WTC11 (cell line): ENCODE data around the gene ANKMY2. TPM values are rescaled to one million over a fixed set of nuclear protein-coding genes. Genes with fewer than 3 reads are reported as not detected.

Source experiments
- ATAC-seq: fragments of 200-7000 bp; cut with Tn5 transposase; 2 replicates; pipeline ENCODE4 v1.10.0; 2021; ENCODE audit warnings: mild to moderate bottlenecking, moderate library complexity
- CTCF ChIA-PET: fragments of 300-600 bp; sonication (Branson Sonifier 250); formaldehyde crosslinking; loops from one replicate; lab custom pipeline; 2021; ENCODE audit warnings: antibody characterized with exemption; lab: Charles Lee
- POLR2A ChIA-PET: fragments of 350-600 bp; sonication (Branson Sonifier 250); formaldehyde crosslinking; loops from one replicate; lab custom pipeline; 2021; ENCODE audit warnings: antibody characterized with exemption; lab: Charles Lee
- DNase-seq: peaks from one replicate; pipeline ENCODE4 v3.0.0; 2021; ENCODE audit warnings: low spot score
- H3K27ac Mint-ChIP-seq: 2 replicates; pipeline ENCODE4 v1.8.0; 2021; ENCODE audit warnings: mixed read lengths
- H3K27me3 Mint-ChIP-seq: 2 replicates; pipeline ENCODE4 v1.8.0; 2021; ENCODE audit warnings: low read depth, mild to moderate bottlenecking, moderate library complexity, mixed read lengths
- H3K36me3 Mint-ChIP-seq: 2 replicates; pipeline ENCODE4 v1.8.0; 2021; ENCODE audit warnings: mixed read lengths
- H3K4me1 Mint-ChIP-seq: 2 replicates; pipeline ENCODE4 v1.8.0; 2022; ENCODE audit warnings: mixed read lengths
- H3K4me3 Mint-ChIP-seq: 2 replicates; pipeline ENCODE4 v1.8.0; 2021; ENCODE audit warnings: mild to moderate bottlenecking, moderate library complexity, mixed read lengths
- H3K9me3 Mint-ChIP-seq: 2 replicates; pipeline ENCODE4 v1.8.0; 2021; ENCODE audit warnings: mixed read lengths
- ATF3 ChIP-seq: sonication (generic); formaldehyde crosslinking; conservative IDR thresholded peaks from 2 replicates; pipeline ENCODE4 v1.8.1; 2022; ENCODE audit warnings: mild to moderate bottlenecking, missing genetic modification reagents
- E2F5 ChIP-seq: sonication (generic); formaldehyde crosslinking; IDR thresholded peaks from 2 replicates; pipeline ENCODE4 v1.8.1; 2022; ENCODE audit warnings: mild to moderate bottlenecking, moderate library complexity, missing genetic modification reagents
- ESRRA ChIP-seq: sonication (generic); formaldehyde crosslinking; IDR thresholded peaks from 2 replicates; pipeline ENCODE4 v1.8.1; 2022; ENCODE audit warnings: mild to moderate bottlenecking, missing genetic modification reagents, borderline replicate concordance
- FOXP1 ChIP-seq: sonication (generic); formaldehyde crosslinking; IDR thresholded peaks from 2 replicates; pipeline ENCODE4 v1.8.0; 2022; ENCODE audit warnings: missing genetic modification reagents, mild to moderate bottlenecking, moderate library complexity, borderline replicate concordance
- GABPB1 ChIP-seq: sonication (generic); formaldehyde crosslinking; IDR thresholded peaks from 2 replicates; pipeline ENCODE4 v1.8.1; 2023; ENCODE audit warnings: mild to moderate bottlenecking, missing genetic modification reagents
- HMGA2 ChIP-seq: fragments of 250-450 bp; sonication (Bioruptor Pico); IDR thresholded peaks from 2 replicates; pipeline ENCODE4 v1.4.0; 2021; ENCODE audit warnings: mild to moderate bottlenecking, moderate library complexity
- HMGXB4 ChIP-seq: sonication (generic); formaldehyde crosslinking; IDR thresholded peaks from 2 replicates; pipeline ENCODE4 v1.8.1; 2023; ENCODE audit warnings: mild to moderate bottlenecking, moderate library complexity, missing genetic modification reagents
- JAZF1 ChIP-seq: fragments of 250-450 bp; sonication (Bioruptor Pico); IDR thresholded peaks from 2 replicates; pipeline ENCODE4 v1.9.0; 2021; ENCODE audit warnings: moderate library complexity, mild to moderate bottlenecking, inconsistent platforms
- JUN ChIP-seq: sonication (generic); formaldehyde crosslinking; IDR thresholded peaks from 2 replicates; pipeline ENCODE4 v1.8.0; 2023; ENCODE audit warnings: mild to moderate bottlenecking, missing genetic modification reagents
- KAT7 ChIP-seq: sonication (generic); formaldehyde crosslinking; IDR thresholded peaks from 2 replicates; pipeline ENCODE4 v1.8.1; 2023; ENCODE audit warnings: missing genetic modification reagents, mild to moderate bottlenecking, borderline replicate concordance
- MLX ChIP-seq: sonication (generic); formaldehyde crosslinking; IDR thresholded peaks from 2 replicates; pipeline ENCODE4 v1.8.1; 2023; ENCODE audit warnings: mild to moderate bottlenecking, missing genetic modification reagents, moderate library complexity
- MYBL2 ChIP-seq: sonication (generic); formaldehyde crosslinking; IDR thresholded peaks from 2 replicates; pipeline ENCODE4 v1.8.1; 2023; ENCODE audit warnings: mild to moderate bottlenecking, moderate library complexity, missing genetic modification reagents
- NFYB ChIP-seq: sonication (generic); formaldehyde crosslinking; conservative IDR thresholded peaks from 2 replicates; pipeline ENCODE4 v1.8.0; 2022; ENCODE audit warnings: low read depth, missing genetic modification reagents
- NR1H2 ChIP-seq: sonication (generic); formaldehyde crosslinking; IDR thresholded peaks from 2 replicates; pipeline ENCODE4 v1.9.0; 2021; ENCODE audit warnings: mild to moderate bottlenecking, moderate library complexity, missing genetic modification reagents
- PREB ChIP-seq: sonication (generic); formaldehyde crosslinking; IDR thresholded peaks from 2 replicates; pipeline ENCODE4 v1.8.1; 2022; ENCODE audit warnings: mild to moderate bottlenecking, missing genetic modification reagents, moderate library complexity, borderline replicate concordance
- PRRX2 ChIP-seq: fragments of 250-450 bp; sonication (Bioruptor Pico); IDR thresholded peaks from 2 replicates; pipeline ENCODE4 v1.8.0; 2021; ENCODE audit warnings: mild to moderate bottlenecking
- SOX15 ChIP-seq: fragments of 250-450 bp; sonication (Bioruptor Pico); IDR thresholded peaks from 2 replicates; pipeline ENCODE4 v1.9.0; 2021; ENCODE audit warnings: mild to moderate bottlenecking
- STAT6 ChIP-seq: sonication (generic); formaldehyde crosslinking; conservative IDR thresholded peaks from 2 replicates; pipeline ENCODE4 v1.8.1; 2023; ENCODE audit warnings: mild to moderate bottlenecking, low read depth, missing genetic modification reagents, moderate library complexity
- TEAD1 ChIP-seq: sonication (generic); formaldehyde crosslinking; IDR thresholded peaks from 2 replicates; pipeline ENCODE4 v1.8.0; 2022; ENCODE audit warnings: mild to moderate bottlenecking, missing genetic modification reagents
- TP53 ChIP-seq: sonication (generic); formaldehyde crosslinking; IDR thresholded peaks from 2 replicates; pipeline ENCODE4 v1.8.1; 2023; ENCODE audit warnings: mild to moderate bottlenecking, missing genetic modification reagents
- USF1 ChIP-seq: sonication (generic); formaldehyde crosslinking; IDR thresholded peaks from 2 replicates; pipeline ENCODE4 v1.8.0; 2022; ENCODE audit warnings: mild to moderate bottlenecking, missing genetic modification reagents
- ZNF219 ChIP-seq: sonication (generic); formaldehyde crosslinking; IDR thresholded peaks from 2 replicates; pipeline ENCODE4 v1.8.0; 2023; ENCODE audit warnings: missing genetic modification reagents, mild to moderate bottlenecking, borderline replicate concordance
- ZNF232 ChIP-seq: sonication (generic); formaldehyde crosslinking; IDR thresholded peaks from 2 replicates; pipeline ENCODE4 v1.8.0; 2022; ENCODE audit warnings: mild to moderate bottlenecking, missing genetic modification reagents
- ZNF416 ChIP-seq: fragments of 250-450 bp; sonication (Bioruptor Pico); IDR thresholded peaks from 2 replicates; pipeline ENCODE4 v1.9.0; 2021; ENCODE audit warnings: mild to moderate bottlenecking, inconsistent platforms
- ZNF423 ChIP-seq: fragments of 250-450 bp; sonication (Bioruptor Pico); IDR thresholded peaks from 2 replicates; pipeline ENCODE4 v2.1.2; 2022; ENCODE audit warnings: mild to moderate bottlenecking, moderate library complexity
- ZNF425 ChIP-seq: fragments of 250-450 bp; sonication (Bioruptor Pico); conservative IDR thresholded peaks from 2 replicates; pipeline ENCODE4 v1.9.0; 2021; ENCODE audit warnings: mild to moderate bottlenecking
- ZNF671 ChIP-seq: fragments of 250-450 bp; sonication (Bioruptor Pico); IDR thresholded peaks from 2 replicates; pipeline ENCODE4 v1.8.0; 2021; ENCODE audit warnings: mild to moderate bottlenecking
- total RNA-seq: library from RNA; stranded (reverse); gene quantifications from 3 replicates; pipeline ENCODE4 v1.2.3, GENCODE V29; 2021

ANKMY2 gene
- total RNA-seq, 1 experiment from 2014 or later: 13.6 TPM

GRCh38 chr7:16693601-16694318 lies 48.2 kb upstream of the ANKMY2 start:
- TF ChIP-seq ESRRA (CRISPR knock-in tag): no peak
- no peak for TF ChIP-seq E2F5 (CRISPR knock-in tag)
- TF ChIP-seq TEAD1 (CRISPR knock-in tag): no peak
- TF ChIP-seq ATF3 (CRISPR knock-in tag): no peak
- no peak for TF ChIP-seq PRRX2 (CRISPR knock-in tag)
- TF ChIP-seq KAT7: no peak
- TF ChIP-seq ZNF232 (CRISPR knock-in tag): no peak
- no peak for TF ChIP-seq JAZF1
- no peak for TF ChIP-seq HMGA2
- no peak for TF ChIP-seq MLX (CRISPR knock-in tag)
- TF ChIP-seq SOX15 (CRISPR knock-in tag): no peak
- TF ChIP-seq ZNF671 (CRISPR knock-in tag): no peak
- TF ChIP-seq GABPB1 (CRISPR knock-in tag): no peak
- no peak for TF ChIP-seq NFYB (CRISPR knock-in tag)
- TF ChIP-seq PREB (CRISPR knock-in tag): no peak
- TF ChIP-seq USF1 (CRISPR knock-in tag): no peak
- TF ChIP-seq HMGXB4 (CRISPR knock-in tag): no peak
- no peak for TF ChIP-seq FOXP1 (CRISPR knock-in tag)
- no peak for TF ChIP-seq TP53 (CRISPR knock-in tag)
- no peak for TF ChIP-seq ZNF416 (CRISPR knock-in tag)
- Mint-ChIP-seq H3K27me3 (no peaks in the 10 kb centered on the region), H3K4me1 (no peaks in the 10 kb centered on the region), H3K4me3 (no peak overlapping the region), H3K27ac (no peak overlapping the region), H3K36me3 (peaks cover 71% of the 10 kb centered on the region), H3K9me3 (no peaks in the 10 kb centered on the region)
- ATAC-seq (no peak), DNase-seq (no peak)
- POLR2A ChIA-PET: no interaction called here
- CTCF ChIA-PET: interaction anchor here (0.6 to 1.9 kb wide), 3 partner anchors 77 to 107 kb away, joined by 3 to 7 read pairs (median 3); no protein-coding TSS in a partner anchor

GRCh38 chr7:16691241-16691640 lies 45.7 kb upstream of the ANKMY2 start:
- DNase-seq: no peak
- H3K4me1 Mint-ChIP-seq: no peaks in the 10 kb centered on the region
- H3K27me3 Mint-ChIP-seq: no peaks in the 10 kb centered on the region
- ATAC-seq: no peak
- no peak overlapping the region for H3K27ac Mint-ChIP-seq
- ChIA-PET CTCF (no interaction called here), POLR2A (no interaction called here)
- H3K9me3 Mint-ChIP-seq: no peaks in the 10 kb centered on the region
- H3K4me3 Mint-ChIP-seq: no peak overlapping the region
- H3K36me3 Mint-ChIP-seq: peaks cover 57% of the 10 kb centered on the region
- no peak for TF ChIP-seq ZNF219 (CRISPR knock-in tag)
- no peak for TF ChIP-seq STAT6 (CRISPR knock-in tag)
- TF ChIP-seq NR1H2 (CRISPR knock-in tag): no peak
- TF ChIP-seq ZNF425 (CRISPR knock-in tag): no peak
- TF ChIP-seq JUN (CRISPR knock-in tag): no peak
- TF ChIP-seq ZNF423 (CRISPR knock-in tag): no peak
- no peak for TF ChIP-seq MYBL2 (CRISPR knock-in tag)
